WTC11 (cell line): ENCODE measurements around the gene KIAA0232. TPM values are rescaled to one million over a fixed set of nuclear protein-coding genes. Genes with fewer than 3 reads are reported as not detected.

Experiments
- ATAC-seq: fragments of 200-7000 bp; cut with Tn5 transposase; 2 replicates; pipeline ENCODE4 v1.10.0; 2021; ENCODE audit warnings: mild to moderate bottlenecking, moderate library complexity
- CTCF ChIA-PET: fragments of 300-600 bp; sonication (Branson Sonifier 250); formaldehyde crosslinking; loops from one replicate; lab custom pipeline; 2021; ENCODE audit warnings: antibody characterized with exemption; lab: Charles Lee
- POLR2A ChIA-PET: fragments of 350-600 bp; sonication (Branson Sonifier 250); formaldehyde crosslinking; loops from one replicate; lab custom pipeline; 2021; ENCODE audit warnings: antibody characterized with exemption; lab: Charles Lee
- DNase-seq: peaks from one replicate; pipeline ENCODE4 v3.0.0; 2021; ENCODE audit warnings: low spot score
- H3K27ac Mint-ChIP-seq: 2 replicates; pipeline ENCODE4 v1.8.0; 2021; ENCODE audit warnings: mixed read lengths
- H3K27me3 Mint-ChIP-seq: 2 replicates; pipeline ENCODE4 v1.8.0; 2021; ENCODE audit warnings: low read depth, mild to moderate bottlenecking, moderate library complexity, mixed read lengths
- H3K36me3 Mint-ChIP-seq: 2 replicates; pipeline ENCODE4 v1.8.0; 2021; ENCODE audit warnings: mixed read lengths
- H3K4me1 Mint-ChIP-seq: 2 replicates; pipeline ENCODE4 v1.8.0; 2022; ENCODE audit warnings: mixed read lengths
- H3K4me3 Mint-ChIP-seq: 2 replicates; pipeline ENCODE4 v1.8.0; 2021; ENCODE audit warnings: mild to moderate bottlenecking, moderate library complexity, mixed read lengths
- H3K9me3 Mint-ChIP-seq: 2 replicates; pipeline ENCODE4 v1.8.0; 2021; ENCODE audit warnings: mixed read lengths
- ARID4B ChIP-seq: sonication (generic); formaldehyde crosslinking; IDR thresholded peaks from 2 replicates; pipeline ENCODE4 v1.8.0; 2023; ENCODE audit warnings: missing genetic modification reagents, mild to moderate bottlenecking, borderline replicate concordance
- ATF2 ChIP-seq: sonication (generic); formaldehyde crosslinking; IDR thresholded peaks from 2 replicates; pipeline ENCODE4 v1.8.1; 2022; ENCODE audit warnings: low read depth, missing genetic modification reagents, borderline replicate concordance
- CDX4 ChIP-seq: fragments of 250-450 bp; sonication (Bioruptor Pico); IDR thresholded peaks from 2 replicates; pipeline ENCODE4 v1.9.0; 2021; ENCODE audit warnings: moderate library complexity, mild to moderate bottlenecking, inconsistent platforms, borderline replicate concordance
- ELF4 ChIP-seq: sonication (generic); formaldehyde crosslinking; IDR thresholded peaks from 2 replicates; pipeline ENCODE4 v1.8.1; 2022; ENCODE audit warnings: low read depth, mild to moderate bottlenecking, moderate library complexity, missing genetic modification reagents
- EMX1 ChIP-seq: fragments of 250-450 bp; sonication (Bioruptor Pico); IDR thresholded peaks from 2 replicates; pipeline ENCODE4 v1.8.0; 2021; ENCODE audit warnings: mild to moderate bottlenecking
- ESRRA ChIP-seq: sonication (generic); formaldehyde crosslinking; IDR thresholded peaks from 2 replicates; pipeline ENCODE4 v1.8.1; 2022; ENCODE audit warnings: mild to moderate bottlenecking, missing genetic modification reagents, borderline replicate concordance
- FOXJ3 ChIP-seq: sonication (generic); formaldehyde crosslinking; IDR thresholded peaks from 2 replicates; pipeline ENCODE4 v1.9.0; 2021; ENCODE audit warnings: missing genetic modification reagents, mild to moderate bottlenecking, borderline replicate concordance
- GRHL2 ChIP-seq: fragments of 250-450 bp; sonication (Bioruptor Pico); IDR thresholded peaks from 2 replicates; pipeline ENCODE4 v1.8.0; 2022; ENCODE audit warnings: mild to moderate bottlenecking, moderate library complexity; ENCODE audit not compliant: insufficient replicate concordance, severe bottlenecking
- NFE2L1 ChIP-seq: sonication (generic); formaldehyde crosslinking; IDR thresholded peaks from 2 replicates; pipeline ENCODE4 v1.8.1; 2023; ENCODE audit warnings: missing genetic modification reagents
- NFYB ChIP-seq: sonication (generic); formaldehyde crosslinking; conservative IDR thresholded peaks from 2 replicates; pipeline ENCODE4 v1.8.0; 2022; ENCODE audit warnings: low read depth, missing genetic modification reagents
- OVOL2 ChIP-seq: fragments of 250-450 bp; sonication (Bioruptor Pico); IDR thresholded peaks from 2 replicates; pipeline ENCODE4 v1.9.0; 2021; ENCODE audit warnings: mild to moderate bottlenecking, borderline replicate concordance
- PRDM15 ChIP-seq: sonication (generic); formaldehyde crosslinking; IDR thresholded peaks from 2 replicates; pipeline ENCODE4 v1.8.0; 2022; ENCODE audit warnings: missing genetic modification reagents
- PREB ChIP-seq: sonication (generic); formaldehyde crosslinking; IDR thresholded peaks from 2 replicates; pipeline ENCODE4 v1.8.1; 2022; ENCODE audit warnings: mild to moderate bottlenecking, missing genetic modification reagents, moderate library complexity, borderline replicate concordance
- RELA ChIP-seq: sonication (generic); formaldehyde crosslinking; IDR thresholded peaks from 2 replicates; pipeline ENCODE4 v1.8.1; 2022; ENCODE audit warnings: missing genetic modification reagents, mild to moderate bottlenecking, borderline replicate concordance
- SOX15 ChIP-seq: fragments of 250-450 bp; sonication (Bioruptor Pico); IDR thresholded peaks from 2 replicates; pipeline ENCODE4 v1.9.0; 2021; ENCODE audit warnings: mild to moderate bottlenecking
- TEAD4 ChIP-seq: sonication (generic); formaldehyde crosslinking; IDR thresholded peaks from 2 replicates; pipeline ENCODE4 v1.8.0; 2022; ENCODE audit warnings: mild to moderate bottlenecking, missing genetic modification reagents
- ZMAT4 ChIP-seq: fragments of 250-450 bp; sonication (Bioruptor Pico); IDR thresholded peaks from 2 replicates; pipeline ENCODE4 v1.9.0; 2021; ENCODE audit warnings: mild to moderate bottlenecking
- ZNF671 ChIP-seq: fragments of 250-450 bp; sonication (Bioruptor Pico); IDR thresholded peaks from 2 replicates; pipeline ENCODE4 v1.8.0; 2021; ENCODE audit warnings: mild to moderate bottlenecking
- total RNA-seq: library from RNA; stranded (reverse); gene quantifications from 3 replicates; pipeline ENCODE4 v1.2.3, GENCODE V29; 2021

KIAA0232 gene
- total RNA-seq, 1 experiment from 2014 or later: 23.2 TPM

GRCh38 chr4:6902318-6903042 is 120.0 kb downstream of the KIAA0232 start:
- no peaks in the 10 kb centered on the region for H3K36me3 Mint-ChIP-seq
- H3K27me3 Mint-ChIP-seq: peaks cover 5% of the 10 kb centered on the region; the same call in 1 of the 2 replicates
- TF ChIP-seq ELF4 (CRISPR knock-in tag): no peak
- no peak for TF ChIP-seq ZMAT4 (CRISPR knock-in tag)
- no peak for TF ChIP-seq ESRRA
- no peak for TF ChIP-seq ATF2 (CRISPR knock-in tag)
- TF ChIP-seq ARID4B (CRISPR knock-in tag): no peak
- no peak for TF ChIP-seq PREB
- no peak for TF ChIP-seq GRHL2 (CRISPR knock-in tag)
- no peak for TF ChIP-seq CDX4
- ATAC-seq (no peak), DNase-seq (no peak)
- no peak overlapping the region for H3K4me3 Mint-ChIP-seq
- CTCF ChIA-PET: interaction anchor here (2.1 kb wide), 1 partner anchor 16 kb away, joined by 6 read pairs; no protein-coding TSS in a partner anchor
- H3K27ac Mint-ChIP-seq: no peak overlapping the region
- POLR2A ChIA-PET: no interaction called here
- H3K9me3 Mint-ChIP-seq: peaks cover 2% of the 10 kb centered on the region; the same call in 1 of the 2 replicates
- H3K4me1 Mint-ChIP-seq: peaks cover 5% of the 10 kb centered on the region

GRCh38 chr4:6905516-6906445 is 123.3 kb downstream of the KIAA0232 start:
- no peaks in the 10 kb centered on the region for H3K36me3 Mint-ChIP-seq
- peaks cover 24% of the 10 kb centered on the region for H3K4me1 Mint-ChIP-seq
- ChIA-PET CTCF (interaction anchor here (0.6 to 7.4 kb wide), 5 partner anchors 11 to 189 kb away, joined by 3 to 83 read pairs (median 3); partner anchors contain the start of genes GRPEL1 and TADA2B), POLR2A (no interaction called here)
- H3K9me3 Mint-ChIP-seq: no peaks in the 10 kb centered on the region
- no peak for DNase-seq
- peaks cover 11% of the 10 kb centered on the region for H3K27me3 Mint-ChIP-seq
- H3K4me3 Mint-ChIP-seq: no peak overlapping the region
- no peak for ATAC-seq
- H3K27ac Mint-ChIP-seq: no peak overlapping the region
- no peak for TF ChIP-seq ZMAT4 (CRISPR knock-in tag)
- no peak for TF ChIP-seq FOXJ3 (CRISPR knock-in tag)
- no peak for TF ChIP-seq ZNF671 (CRISPR knock-in tag)
- no peak for TF ChIP-seq EMX1
- TF ChIP-seq NFE2L1: no peak
- TF ChIP-seq SOX15 (CRISPR knock-in tag): no peak
- no peak for TF ChIP-seq RELA (CRISPR knock-in tag)
- TF ChIP-seq TEAD4 (CRISPR knock-in tag): no peak
- no peak for TF ChIP-seq OVOL2 (CRISPR knock-in tag)
- TF ChIP-seq NFYB: no peak
- TF ChIP-seq PRDM15 (CRISPR knock-in tag): no peak
